A673 (cell line): ENCODE measurements around the gene VWA7.
"Not testable (repeated sequence)": the region's sequence is repeated elsewhere in the genome, so short reads cannot be mapped to it uniquely, and the experiment has no call there.

ENCODE experiments used
- CTCF ChIP-seq: fragments of 300-800, 200-600 bp; sonication (generic); conservative IDR thresholded peaks from 2 replicates; pipeline ENCODE4 v1.5.1; 2017; ENCODE audit warnings: low read depth, mild to moderate bottlenecking, antibody characterized with exemption, low read length, moderate library complexity, mixed read lengths
- EZH2 ChIP-seq: fragments of 200-600 bp; sonication (generic); IDR thresholded peaks from 2 replicates; pipeline ENCODE4 v1.6.1; 2017; ENCODE audit warnings: borderline replicate concordance, low read depth, mild to moderate bottlenecking, mixed read lengths, antibody characterized with exemption, low read length; ENCODE audit not compliant: poor library complexity, severe bottlenecking

- TF ChIP-seq CTCF, EZH2: not testable (repeated sequence)
These were observed 31.5 kb upstream of the VWA7 start for GRCh38 chr6:31808599-31808998.
